Measurements from ENCODE around the gene KSR1.

KSR1 gene

GRCh38 chr17:27520491-27521185, 64.4 kb downstream of the KSR1 start:
- DNase-seq = no peak

DNA sequence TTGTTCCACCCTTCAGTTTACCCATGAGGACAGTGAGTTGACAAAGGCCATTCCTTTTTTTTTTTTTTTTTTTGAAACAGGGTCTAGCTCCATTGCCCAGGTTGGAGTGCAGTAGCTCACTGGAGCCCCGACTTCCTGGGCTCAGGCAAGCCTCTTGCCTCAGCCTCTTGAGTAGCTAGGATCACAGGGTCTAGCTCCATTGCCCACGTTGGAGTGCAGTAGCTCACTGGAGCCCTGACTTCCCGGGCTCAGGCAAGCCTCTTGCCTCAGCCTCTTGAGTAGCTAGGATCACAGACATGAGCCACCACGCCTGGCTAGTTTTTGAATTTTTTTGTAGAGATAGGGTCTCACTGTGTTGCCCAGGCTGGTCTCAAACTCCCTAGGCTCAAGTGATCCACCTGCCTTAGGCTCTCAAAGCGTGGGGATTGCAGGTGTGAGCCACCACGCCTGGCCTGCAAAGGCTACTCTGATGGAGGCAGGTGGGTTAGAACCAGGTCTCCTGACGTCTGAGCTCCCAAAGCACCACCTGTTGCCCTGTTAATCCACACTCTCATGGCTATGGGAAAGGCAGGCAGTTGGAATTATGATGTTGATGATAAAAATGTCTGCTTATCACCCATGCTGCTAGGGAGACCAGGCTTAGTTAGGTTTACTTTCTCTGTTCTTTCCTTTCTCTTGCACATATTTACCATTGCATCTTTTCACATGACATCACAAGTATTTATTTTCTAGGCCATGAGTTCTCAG, 65.2 kb downstream of the KSR1 start:
- no peak for DNase-seq

DNA sequence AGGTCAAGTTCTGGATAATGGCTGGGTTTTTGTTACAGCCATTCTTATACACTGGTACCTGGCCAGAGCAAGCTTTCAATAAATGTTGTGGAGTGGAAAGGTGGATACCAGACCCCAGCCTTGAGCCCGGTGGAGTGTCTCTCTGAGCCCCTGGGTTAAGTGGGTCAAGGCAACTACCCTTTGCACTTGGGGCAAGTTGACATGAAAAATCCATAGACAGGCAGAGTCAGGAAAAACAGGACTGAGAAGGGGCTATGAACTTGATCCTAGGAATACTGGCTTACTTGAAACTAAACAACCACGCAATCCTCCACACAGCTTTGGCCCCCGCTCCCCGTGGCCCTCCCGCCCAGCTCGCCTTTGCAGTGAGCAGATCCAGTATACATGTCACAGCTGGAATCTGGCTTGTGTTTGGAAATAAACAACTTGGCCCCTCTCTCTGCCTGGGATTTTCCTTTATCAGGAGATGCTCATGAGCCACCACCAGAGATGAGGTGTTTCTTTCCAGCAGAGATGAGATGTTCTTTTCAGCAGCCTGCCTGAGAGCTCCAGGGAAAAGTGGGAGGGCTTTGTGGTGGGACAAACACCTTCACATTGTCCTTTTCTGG, 65.9 kb downstream of the KSR1 start:
- no peak for DNase-seq

DNA sequence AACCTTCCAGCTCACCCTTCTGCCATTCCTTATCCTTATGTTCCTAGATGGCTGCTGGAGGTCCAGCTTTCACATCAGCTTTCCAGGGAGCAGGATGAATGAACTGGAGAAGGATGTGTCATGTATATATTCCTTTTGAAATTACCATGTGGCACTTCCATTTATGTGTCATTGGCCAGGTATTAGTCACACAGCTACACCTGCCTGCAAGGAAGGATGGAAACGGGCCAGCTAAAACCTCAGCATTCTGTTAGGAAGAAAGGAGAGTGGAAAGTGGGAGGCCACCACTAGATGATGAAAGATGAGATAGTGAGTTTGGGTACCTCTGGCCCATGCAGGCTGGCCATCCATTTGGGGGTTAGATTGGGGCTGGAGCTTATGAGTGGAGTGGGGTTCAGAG, 67.5 kb downstream of the KSR1 start:
- DNase-seq = no peak

DNA sequence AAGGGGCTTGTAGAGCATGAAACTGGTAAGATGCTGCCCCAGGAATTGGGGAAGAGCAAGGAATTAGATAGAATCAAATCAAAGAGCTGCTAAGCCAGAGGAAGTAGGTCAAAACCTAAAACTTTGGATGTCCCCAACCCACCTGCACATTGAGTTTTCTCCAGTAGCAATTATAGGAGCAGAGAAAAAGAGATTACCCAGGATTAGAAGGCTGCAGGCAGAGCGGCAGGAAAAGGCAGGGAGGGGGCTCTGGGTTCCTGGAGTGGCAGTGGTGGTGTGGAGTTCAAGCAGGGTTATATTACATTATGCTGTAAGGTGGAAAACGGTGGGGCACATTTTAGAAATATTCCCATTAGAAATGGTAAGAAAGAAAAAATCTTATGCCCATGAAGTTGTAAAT, 68.3 kb downstream of the KSR1 start:
- no peak for DNase-seq

- DNase-seq = no peak
These were observed 69.1 kb downstream of the KSR1 start for GRCh38 chr17:27525316-27525715.

GRCh38 chr17:27525836-27526603, 69.8 kb downstream of the KSR1 start:
- DNase-seq = no peak

- peak; percentile 19 for DNase-seq
These were observed 70.4 kb downstream of the KSR1 start for GRCh38 chr17:27526604-27527002.

DNA sequence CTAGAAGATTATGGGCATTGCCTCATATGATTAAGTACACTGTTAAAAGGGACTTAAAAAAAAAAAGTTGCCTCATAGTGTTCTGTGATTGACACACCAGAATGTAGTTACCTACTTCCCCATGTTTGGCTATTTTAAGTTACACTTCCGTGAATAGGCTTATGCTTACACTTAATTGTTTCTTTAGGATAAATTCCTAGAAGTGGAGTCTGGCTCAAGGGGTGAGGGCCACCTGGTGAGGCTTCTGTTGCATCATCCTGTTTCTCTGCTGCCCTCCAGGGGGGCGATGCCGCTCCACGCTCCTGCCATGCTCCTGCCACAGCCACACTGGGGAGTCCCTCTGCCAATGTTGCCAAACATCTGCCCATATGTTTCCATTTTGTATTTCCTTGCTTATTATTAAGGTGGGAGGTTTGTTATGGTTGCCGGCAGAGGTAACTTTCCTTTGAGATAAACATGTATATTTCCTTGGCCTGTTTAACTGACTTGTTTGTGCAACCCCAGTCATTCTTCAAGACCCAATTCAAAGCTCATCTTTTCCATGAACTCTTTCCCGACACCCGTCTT, 73.1 kb downstream of the KSR1 start:
- peak; percentile 14 for DNase-seq

DNA sequence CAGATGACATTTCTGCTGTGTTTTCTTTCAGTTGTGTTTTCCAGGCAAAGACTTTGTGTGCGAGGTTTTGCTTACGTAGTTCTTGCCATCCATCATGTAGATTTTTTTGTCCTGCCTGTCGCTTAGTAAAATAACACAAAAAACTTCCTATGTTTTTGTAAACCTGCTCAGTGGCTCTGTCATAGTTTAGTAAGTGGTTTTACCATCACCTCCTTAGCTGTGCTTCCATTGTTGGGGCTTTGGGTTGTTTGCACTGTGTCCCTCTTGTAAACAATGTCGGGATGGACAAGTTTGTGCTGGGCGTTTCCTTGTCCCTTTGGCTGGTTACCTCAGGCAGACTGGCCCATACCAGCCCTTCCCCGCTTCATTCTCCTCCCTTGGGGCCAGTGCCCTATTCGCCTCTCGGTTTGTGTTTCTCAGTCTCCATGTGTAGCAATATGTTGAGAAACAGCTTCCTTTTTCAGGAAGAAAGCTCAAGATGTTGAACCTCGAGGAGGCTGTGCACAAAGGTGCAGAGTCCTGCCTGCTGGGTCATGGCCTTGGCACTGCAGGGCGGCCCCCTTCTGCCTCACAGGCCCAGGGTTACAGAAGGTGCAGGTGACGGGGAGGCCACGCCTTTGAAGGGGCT, 74.6 kb downstream of the KSR1 start:
- no peak for DNase-seq

DNA sequence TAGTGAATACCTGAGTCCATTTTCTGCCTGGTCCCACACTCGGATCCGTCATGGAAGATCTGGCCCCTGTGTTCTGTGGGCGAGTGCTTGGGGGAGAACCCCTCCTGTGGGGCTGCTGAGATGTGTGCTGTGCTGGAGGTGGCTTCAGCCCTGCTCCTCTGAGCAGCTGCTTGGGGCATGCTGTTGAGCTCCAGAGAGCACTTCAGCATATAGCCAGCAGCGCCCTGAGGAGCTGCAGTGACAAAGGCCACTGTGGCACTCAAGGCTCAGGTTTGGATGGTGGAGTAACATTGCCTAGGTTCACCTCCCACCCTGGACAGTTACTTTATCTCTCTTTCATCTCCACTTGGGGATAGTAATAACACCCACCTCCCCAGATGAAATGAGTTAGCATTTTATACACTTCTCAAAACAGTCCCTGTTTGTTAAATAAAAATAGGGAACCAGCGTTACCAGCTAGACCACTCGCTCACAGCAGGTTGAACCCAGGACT, 75.3 kb downstream of the KSR1 start:
- no peak for DNase-seq

- peak; percentile 28 for DNase-seq
These were observed 76.3 kb downstream of the KSR1 start for GRCh38 chr17:27532269-27533263.

GRCh38 chr17:27533874-27534815, 77.9 kb downstream of the KSR1 start:
- no peak for DNase-seq

- no peak for DNase-seq
These were observed 79.1 kb downstream of the KSR1 start for GRCh38 chr17:27535178-27535928.

GRCh38 chr17:27535975-27536374, 79.7 kb downstream of the KSR1 start:
- DNase-seq = no peak

- no peak for DNase-seq
These were observed 80.5 kb downstream of the KSR1 start for GRCh38 chr17:27536781-27537180.

- DNase-seq = no peak
These were observed 82.1 kb downstream of the KSR1 start for GRCh38 chr17:27538156-27538955.

- no peak for DNase-seq
These were observed 82.9 kb downstream of the KSR1 start for GRCh38 chr17:27539152-27539551.

All from CD4-positive, alpha-beta T cell treated with Interleukin-17A for 1 hour (primary cell).